GM19099 (cell line): ENCODE results near the gene SLC6A19.

Experiments
- POLR2A ChIP-seq: IDR thresholded peaks from 3 replicates; pipeline ENCODE4 v1.6.1; 2011; ENCODE audit warnings: low read depth; ENCODE audit not compliant: insufficient read length; ENCODE audit errors: extremely low read depth

SLC6A19 gene

DNA sequence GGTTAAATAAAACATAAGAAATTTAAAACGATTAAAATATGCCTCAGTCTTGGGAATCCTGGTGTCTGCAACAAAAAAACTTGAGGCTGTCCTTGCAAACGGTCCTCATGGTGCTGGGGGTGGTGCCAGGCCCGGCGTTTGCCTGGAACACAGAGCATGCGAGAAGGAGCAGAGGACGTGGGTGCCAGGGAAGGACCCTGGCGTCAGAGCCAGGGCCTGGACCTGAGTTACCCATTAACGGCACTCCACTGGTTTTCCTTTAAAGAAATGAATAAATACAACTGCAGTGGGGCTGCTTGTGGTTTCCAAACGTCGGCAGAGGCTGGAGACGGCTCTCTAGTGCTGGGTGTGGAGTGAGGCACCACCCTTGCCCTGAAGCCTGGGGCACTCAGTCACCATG lies 23.7 kb downstream of the SLC6A19 start, which contains the start of gene SLC6A18:
Gene SLC6A18, plus strand, starts transcription at position 301 of the 400 bp plus-strand sequence. Its CDS starts 97 bp downstream, at position 398.
- no peak for TF ChIP-seq POLR2A

DNA sequence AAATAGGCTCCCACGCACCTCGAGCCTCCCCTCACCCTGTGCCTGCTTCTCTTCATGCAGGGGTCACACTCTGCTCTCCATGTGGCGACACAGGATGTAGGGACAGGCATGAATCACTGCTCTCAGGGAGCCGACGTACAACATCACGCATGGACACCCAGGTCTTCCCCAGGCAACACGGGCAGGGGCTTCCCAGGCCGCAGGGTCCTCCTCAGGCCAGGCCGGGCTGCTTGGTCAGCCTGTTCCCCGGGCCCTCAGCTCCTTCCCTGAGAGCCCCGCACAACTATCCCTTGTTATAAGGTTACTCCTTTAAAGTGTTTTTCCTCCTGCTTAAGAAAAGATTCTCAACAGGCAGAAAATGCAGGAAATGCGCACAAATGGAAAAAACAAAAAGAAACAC lies 24.8 kb downstream of the SLC6A19 start:
- no peak for TF ChIP-seq POLR2A

DNA sequence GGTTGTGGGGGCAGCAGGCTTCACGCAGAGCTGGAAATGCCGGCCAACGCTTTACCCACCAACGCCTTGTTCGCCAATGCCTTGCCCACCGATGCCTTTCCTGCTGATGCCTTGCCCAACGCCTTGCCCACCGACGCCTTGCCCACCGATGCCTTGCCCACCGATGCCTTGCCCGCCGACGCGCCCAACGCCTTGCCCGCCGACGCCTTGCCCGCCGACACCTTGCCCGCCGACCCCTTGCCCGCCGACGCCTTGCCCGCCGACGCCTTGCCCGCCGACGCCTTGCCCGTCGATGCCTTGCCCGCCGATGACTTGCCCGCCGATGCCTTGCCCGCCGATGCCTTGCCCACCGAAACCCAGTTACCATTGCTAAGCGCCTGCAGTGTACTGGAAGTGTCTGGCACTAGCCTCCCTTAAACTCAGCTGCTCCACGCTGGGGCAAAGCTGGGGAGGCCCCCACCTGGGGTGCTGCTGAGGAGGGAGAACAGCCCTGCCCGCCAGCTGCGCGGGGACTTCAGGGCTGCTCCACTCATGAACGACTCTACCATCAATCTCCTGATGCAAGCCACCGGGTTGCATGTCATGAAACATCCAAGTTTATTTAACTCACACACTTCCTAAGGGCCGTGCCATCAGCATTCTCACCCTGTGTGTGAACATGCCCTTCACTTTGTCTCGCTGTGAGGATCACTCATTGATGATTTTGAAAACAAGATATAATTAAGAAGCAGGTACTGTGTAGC lies 25.6 kb downstream of the SLC6A19 start:
- no peak for TF ChIP-seq POLR2A

DNA sequence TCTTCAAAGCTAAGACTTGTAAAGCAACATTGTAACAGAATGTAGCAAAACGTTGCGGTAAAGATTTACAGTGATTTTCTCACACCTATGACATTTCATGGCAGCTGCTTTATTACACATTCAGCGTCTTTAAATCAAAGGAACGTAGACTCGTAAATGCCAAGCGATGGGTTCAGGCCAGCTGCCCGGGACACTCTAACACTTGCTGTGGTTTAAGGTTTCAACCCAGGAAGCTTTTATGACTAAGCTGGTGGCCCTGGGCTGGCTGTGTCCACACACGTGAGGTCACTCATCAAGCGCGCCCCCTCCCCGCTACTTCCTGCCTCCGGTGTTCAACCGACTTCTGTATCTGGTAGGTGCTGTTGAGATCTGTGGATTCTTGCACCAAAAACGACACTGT lies 26.3 kb downstream of the SLC6A19 start:
- TF ChIP-seq POLR2A, result no peak

DNA sequence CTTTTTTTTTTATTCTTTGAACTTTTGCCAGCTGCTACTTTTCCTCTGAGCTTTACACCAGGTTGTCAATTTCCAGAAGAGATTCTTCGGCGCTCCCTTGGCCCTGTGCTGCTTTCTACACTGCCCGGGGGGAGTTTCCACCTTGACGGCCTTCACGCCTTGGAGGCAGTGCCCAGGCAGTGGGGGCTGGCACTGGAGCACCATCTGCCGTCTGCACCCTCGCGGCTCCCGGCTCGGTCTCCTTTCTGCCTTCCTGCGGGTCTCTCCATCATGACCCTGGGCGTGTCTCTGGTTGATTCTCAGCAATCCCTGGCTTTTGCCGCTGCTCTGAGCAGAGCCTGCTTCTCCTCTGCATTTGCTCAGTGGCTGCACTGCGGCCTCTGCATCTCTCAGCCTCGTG lies 26.7 kb downstream of the SLC6A19 start:
- no peak for TF ChIP-seq POLR2A

DNA sequence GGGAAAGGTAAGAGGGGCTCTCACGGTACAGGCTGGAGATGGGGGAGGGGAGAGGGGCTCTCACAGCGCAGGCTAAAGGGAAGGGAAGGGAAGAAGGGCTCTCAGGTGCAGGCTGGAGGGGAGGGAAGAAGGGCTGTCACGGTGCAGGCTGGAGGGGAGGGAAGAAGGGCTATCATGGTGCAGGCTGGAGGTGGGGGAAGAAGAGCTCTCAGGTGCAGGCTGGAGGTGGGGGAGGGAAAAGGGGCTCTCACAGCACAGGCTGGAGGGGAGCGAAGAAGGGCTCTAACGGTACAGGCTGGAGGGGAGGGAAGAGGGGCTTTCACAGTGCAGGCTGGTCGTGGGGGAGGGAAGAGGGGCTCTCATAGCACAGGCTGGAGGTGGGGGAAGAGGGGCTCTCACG lies 28.4 kb downstream of the SLC6A19 start:
- TF ChIP-seq POLR2A, result no peak

DNA sequence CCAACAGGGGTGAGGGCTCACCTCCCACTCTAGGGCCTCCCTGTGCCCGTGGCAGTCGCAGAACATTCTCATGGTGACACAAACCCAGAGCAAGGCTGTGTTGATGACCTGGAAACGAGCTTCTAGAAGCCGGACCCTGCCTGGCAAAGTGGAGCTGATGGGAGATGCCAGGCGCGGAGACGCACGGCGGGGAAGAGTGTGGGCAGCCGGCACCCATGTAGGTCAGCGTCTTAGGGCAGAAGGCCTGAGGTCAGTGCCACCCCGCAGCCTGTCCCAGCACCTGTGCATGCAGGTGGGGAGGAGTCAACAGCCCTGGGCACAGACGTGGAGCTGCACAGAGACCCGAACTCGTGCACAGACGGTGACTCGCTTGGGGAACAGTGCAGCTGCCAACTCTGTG lies 29.2 kb downstream of the SLC6A19 start:
- no peak for TF ChIP-seq POLR2A

DNA sequence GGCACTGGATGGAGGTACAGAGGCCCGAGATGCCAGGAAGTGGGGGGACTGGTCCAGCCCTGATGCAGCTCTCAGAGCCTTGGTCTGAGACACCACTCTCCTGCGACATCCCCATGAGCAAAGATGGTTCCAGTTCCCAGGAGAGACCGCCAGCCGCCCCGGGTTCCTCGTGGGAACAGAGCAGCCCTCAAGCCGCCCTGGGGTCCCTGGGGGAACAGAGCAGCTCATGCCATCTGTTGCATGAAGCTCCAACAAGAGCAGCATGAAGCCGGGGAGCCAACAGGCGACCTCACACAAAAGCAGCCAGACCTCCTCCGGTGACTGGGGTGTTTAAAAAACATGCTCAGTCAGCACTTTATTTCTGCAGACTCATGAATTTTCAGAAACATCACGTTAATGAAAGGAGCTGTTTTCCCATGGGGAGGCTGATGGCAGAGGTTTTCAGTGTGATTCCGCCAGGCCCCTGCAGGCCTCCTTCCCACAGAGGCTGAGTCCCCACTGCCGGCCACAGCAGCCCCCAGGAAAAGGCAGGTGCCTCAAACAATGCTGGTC lies 30.0 kb downstream of the SLC6A19 start:
- TF ChIP-seq POLR2A, result no peak

DNA sequence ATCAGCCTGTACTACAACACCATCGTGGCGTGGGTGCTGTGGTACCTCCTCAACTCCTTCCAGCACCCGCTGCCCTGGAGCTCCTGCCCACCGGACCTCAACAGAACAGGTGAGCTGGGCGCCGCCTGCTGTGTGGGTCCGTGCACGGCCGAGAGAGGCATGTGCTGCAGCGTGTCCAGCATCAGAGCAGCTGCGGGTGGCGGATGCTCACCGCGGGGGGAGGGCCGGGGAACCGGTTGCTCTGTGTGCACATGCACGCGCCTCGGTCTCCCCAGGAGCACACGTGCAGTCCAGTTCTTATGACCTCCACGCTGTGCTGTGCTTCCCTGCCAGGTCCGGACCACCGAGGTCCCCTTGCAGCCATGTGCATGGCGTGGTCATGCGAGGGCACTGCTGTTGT lies 31.4 kb downstream of the SLC6A19 start:
- TF ChIP-seq POLR2A, result no peak

DNA sequence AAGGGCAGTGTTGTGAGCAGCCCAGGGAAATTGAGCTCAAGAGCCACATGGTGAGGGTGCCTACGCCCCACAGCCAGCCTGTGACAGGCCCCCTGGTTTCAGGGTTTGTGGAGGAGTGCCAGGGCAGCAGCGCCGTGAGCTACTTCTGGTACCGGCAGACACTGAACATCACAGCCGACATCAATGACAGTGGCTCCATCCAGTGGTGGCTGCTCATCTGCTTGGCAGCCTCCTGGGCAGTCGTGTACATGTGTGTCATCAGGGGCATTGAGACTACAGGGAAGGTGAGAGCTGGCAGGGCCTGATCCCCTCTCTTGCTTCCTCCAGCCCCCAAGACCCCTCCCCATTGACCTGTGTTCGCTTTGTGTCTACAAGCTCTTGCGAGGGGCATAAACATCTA lies 34.0 kb downstream of the SLC6A19 start:
- no peak for TF ChIP-seq POLR2A

DNA sequence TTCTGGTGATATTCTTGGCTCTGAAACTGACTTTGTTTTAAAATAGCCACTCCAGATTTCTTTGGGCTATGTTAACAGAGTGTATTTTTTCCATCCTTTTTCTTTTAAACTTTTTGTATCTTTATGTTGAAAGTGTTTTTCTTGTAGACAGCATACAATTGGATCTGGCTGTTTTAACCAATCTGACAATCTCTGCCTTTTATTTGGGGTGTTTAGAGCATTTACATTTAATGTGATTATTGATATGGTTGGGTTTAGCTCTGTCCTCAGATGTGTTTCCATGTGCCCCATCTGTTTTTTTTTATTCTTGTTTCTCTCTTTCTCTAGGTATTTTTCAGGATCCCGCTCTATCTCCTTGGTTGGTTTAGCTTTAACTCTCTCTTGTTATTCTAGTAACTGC lies 34.4 kb downstream of the SLC6A19 start:
- no peak for TF ChIP-seq POLR2A

DNA sequence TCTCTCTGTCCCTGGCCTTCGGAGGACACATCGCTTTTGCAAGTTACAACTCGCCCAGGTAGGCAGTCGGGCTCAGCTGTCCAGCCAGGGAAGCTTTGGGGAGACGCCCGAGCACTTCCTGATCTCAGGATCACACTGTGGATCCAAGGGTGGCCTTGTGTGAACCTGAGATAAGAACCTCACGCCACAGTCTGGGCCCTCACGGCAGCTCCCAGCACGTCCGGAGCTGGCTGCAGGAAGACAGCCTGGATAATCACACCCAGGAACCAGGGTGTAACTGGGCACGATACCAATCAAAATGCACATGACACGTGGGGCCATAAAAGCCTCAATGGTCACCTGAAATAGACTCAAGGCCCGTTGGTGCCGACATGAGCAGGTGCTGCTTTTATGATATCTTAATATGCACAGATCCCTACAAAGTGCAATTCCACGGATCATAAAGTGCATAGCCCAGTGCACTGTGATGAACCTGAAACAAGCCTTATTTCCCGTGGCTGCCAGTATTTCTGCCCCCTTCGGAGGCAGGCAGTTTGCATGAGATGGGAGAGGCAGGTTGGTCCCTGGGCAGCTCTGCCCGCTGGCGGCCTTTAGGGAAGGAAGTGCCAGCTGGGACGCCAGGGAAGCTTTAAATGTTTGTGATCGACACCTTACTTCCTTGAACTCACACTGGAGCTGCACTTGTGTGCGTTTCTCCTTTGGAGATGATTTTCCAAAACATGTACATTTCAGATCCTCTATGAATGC lies 38.3 kb downstream of the SLC6A19 start:
- TF ChIP-seq POLR2A, result no peak

DNA sequence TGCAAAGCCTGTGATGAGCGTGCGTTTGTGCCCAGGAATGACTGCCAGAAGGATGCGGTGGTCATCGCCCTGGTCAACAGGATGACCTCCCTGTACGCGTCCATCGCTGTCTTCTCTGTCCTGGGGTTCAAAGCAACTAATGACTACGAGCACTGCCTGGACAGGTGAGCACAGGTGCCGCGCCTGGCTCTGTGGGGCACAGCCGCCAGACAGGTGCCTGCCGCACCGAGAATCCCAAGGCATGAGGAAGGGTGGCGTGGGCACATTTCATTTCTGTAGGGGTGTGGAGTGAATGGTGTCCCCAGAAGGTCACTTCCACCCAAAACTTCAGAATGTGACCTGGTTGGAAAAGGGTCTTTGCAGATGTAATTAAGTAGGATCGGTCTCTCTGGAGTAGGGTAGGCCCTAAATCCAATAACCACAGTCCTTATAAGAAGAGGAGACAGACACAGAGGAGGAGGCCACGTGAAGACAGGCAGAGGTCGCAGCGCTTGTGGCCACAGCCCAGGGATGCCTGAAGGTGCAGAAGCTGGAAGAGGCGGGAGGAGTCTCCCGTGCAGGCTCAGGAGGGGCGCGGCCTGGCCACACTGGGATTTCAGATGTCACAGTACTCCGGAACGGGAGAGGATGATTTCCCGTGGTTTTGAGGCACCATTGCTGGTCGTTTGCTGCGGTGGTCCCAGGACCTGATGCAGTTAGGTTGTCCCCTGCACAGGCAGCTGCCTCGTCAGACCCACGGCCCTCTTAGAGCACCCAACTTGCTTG lies 39.3 kb downstream of the SLC6A19 start:
- no peak for TF ChIP-seq POLR2A

DNA sequence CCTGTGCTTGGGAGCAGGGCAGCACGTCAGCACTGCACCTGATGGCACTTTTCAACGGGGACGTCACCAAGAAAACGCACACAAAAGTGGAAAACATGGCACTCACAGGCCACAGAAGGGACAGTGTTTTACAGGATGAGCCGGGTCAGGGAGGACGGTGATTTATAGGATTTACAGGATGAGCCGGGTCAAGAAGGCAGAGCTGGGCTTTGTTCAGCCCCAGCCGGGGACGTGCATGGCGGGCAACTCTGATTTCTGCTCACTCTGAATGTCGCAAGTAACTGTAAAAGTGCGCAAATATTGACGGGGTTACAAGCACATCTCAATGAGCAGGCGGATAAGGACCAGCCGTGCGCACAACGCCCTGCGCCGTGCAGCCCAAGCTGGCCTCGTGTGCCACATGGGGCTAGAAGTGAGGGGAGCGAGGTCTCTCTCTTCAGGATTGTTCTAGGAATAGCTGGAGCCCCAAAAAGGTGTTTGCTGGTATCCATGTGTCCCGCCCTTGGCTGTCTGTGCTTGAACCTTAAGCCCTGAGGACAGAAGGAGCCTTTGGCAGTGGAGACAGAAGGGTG lies 40.2 kb downstream of the SLC6A19 start:
- TF ChIP-seq POLR2A, result no peak

DNA sequence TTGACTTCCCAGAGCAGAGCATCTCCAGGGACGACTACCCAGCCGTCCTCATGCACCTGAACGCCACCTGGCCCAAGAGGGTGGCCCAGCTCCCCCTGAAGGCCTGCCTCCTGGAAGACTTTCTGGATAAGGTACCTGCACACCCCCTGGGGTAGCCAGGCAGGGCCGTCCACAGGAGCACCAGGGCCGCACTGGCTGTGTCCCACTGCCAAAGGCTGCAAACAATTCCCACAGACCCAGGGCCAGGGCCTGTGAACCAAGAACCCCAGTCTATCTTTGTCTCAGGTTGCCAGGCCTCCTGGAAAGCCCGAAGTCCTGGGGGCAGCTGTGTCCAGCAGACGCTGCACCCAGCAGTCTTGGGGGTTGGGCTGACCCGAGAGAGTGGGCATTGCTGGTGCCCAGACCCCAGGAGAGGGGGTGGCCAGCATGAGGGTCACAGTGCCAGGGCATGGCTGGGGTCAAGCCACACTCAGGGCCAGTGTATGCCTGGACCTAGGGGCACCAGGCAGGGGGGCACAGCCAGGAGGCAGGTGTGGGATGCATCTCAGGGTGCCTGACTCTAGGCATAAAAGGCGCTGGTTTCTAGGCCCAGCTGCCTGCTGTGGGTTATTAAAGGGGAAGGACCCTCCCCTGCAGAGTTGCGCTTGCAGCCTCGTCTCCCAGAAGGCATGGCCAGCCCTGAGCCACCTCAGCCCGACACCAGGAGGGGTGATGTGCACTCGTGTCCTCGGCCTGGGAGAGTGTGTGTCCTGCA lies 41.5 kb downstream of the SLC6A19 start:
- TF ChIP-seq POLR2A, result no peak
